GM19240 (cell line): ENCODE measurements around the gene DNAJA4.
A peak's percentile ranks its signal among the peaks of the same experiment; 100 is the strongest.

Experiments
- DNase-seq: peaks from one replicate; pipeline ENCODE4 v3.0.0; 2011; ENCODE audit warnings: low spot score; ENCODE audit not compliant: insufficient read length

DNAJA4 gene

GRCh38 chr15:78264304-78265136 is at the start of gene DNAJA4:
TSS of gene DNAJA4 (plus strand) at chr15:78264562. CDS start at chr15:78264764, 202 bp downstream.
- no peak for DNase-seq

- DNase-seq, result no peak
These were observed 47.9 kb upstream of the DNAJA4 start for GRCh38 chr15:78216276-78217104.

GRCh38 chr15:78220713-78221112 is 43.6 kb upstream of the DNAJA4 start:
- DNase-seq, result no peak

DNA sequence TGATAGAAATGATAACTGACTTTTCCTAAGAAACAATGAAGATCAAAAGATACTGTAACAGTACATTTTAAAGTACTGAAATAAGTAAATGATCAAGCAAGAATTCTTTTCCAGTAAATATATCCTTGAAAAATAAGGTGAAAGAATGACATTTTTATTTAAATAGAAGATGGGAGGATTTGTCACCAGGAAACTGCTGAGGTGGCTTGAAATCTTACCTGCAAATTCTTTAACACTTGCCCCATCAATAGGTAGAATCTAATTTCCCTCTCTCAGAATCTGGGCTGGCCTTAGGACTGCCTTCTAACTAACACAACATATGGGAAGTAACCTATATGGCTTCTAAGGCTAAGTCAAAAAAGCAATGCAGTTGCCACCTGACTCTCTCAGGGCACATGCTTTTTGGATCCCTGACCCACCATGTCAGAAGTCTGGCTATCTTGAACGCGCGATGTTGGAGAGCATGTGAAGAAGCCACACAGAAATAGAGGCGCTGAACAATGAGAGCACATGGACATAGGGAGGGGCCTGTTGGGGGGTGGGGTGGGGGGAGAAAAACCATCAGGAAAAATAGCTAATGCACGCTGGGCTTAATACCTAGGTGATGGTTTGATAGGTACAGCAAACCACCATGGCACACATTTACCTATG is 41.5 kb upstream of the DNAJA4 start:
- DNase-seq, result no peak

GRCh38 chr15:78223396-78224022 is 40.9 kb upstream of the DNAJA4 start:
- no peak for DNase-seq

DNA sequence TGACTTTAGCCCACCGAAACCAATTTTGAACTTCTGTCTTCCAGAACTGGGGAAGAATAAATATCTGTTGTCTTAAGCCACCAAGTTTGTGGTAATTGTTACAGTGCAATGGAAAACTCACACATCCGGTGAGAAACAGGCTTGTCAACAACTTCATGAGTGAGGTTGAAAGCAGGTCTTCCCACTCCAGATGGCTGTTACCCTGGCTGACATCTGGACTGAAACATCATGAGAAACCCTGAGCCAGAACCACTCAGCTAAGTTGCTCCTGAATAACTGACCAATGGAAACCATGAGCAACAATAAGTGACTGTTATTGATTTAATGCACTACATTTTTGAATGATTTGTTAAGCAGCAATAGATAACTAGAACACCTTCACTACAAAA is 40.3 kb upstream of the DNAJA4 start:
- DNase-seq, result no peak

DNA sequence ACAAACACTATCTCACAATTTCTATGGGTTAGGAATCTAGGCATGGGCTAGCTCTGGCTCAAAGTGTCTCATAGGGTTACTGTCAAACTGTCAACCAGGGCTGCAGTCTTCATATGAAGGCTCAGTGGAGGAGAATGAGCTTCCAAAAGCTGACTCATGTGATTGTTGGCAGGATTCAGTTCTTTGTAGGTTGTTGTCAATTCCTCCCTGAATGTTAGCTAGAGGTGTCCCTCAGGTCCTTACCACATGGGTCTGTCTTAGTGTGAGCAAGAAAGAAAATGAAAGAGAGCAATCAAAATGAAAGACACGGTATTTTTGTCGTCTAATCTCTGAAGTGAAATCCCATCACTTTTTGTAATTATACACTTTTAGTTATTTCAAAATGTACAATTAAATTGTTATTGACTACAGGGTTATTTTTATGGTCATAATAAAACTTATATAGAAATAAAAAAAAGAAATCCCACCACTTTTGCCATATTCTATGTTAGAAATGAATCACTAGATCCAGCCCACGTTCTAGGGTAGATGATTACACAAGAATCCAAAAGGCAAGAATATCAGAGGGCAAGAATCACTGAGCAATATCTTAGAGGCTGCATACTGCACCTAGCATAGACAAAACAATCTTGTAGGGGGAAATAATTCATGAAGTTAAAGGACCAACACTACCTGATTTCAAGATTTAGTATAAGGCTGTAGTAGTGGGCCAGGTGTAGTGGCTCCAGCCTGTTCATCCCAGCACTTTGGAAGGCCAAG is 38.4 kb upstream of the DNAJA4 start:
- peak; percentile 55 for DNase-seq

DNA sequence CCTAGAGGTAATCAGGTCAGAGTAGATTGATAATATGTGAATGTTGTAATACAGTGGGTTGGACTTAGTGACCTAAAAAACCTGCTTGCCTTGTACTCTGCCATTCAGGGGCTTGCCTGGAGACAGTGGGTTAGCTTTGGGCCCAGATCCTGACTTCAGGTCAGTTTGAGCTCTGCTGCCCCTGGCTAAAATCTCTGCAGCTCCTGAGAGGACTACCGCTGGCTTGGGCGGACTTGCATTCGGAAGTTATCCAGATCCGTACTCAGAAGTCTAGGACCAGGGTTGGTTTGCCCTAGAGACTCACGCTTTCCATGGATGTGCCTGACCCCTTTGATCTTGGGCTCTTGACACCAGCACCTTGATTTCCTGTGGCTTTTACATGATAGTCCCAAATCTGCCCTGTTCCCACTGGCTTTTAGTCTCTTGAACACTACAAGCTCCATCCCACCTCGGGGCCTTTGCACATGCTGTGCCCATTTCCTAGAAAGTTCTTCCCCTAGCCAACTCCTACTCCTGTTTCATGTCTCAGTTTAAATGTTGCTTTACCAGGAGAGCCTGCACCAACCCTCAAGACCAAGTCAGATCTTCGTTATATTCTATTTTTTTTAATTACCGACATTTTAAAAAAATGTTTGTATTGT is 35.9 kb upstream of the DNAJA4 start:
- DNase-seq, result no peak

- no peak for DNase-seq
These were observed 34.6 kb upstream of the DNAJA4 start for GRCh38 chr15:78229431-78230406.

GRCh38 chr15:78232951-78233350 is 31.4 kb upstream of the DNAJA4 start:
- no peak for DNase-seq

DNA sequence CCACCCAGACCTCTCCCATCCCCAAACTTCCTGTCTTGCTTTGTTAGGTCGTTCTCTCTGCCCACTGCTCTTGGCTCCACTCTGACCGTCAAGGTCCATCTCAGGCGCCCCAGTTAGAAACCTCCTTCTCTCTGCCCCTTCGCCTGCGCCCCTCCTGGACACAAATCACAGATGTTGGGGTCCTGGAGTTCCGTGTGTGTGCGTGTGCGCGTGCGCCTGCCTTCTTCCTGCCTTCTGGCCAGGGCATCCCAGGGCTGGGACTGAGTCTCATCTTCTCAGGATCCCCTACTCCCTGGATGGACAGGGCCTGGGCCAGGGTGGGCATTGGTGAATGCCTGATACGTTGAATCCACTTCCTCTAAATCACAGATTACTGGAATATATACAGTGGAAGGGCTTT is 30.9 kb upstream of the DNAJA4 start:
- DNase-seq, result no peak

DNA sequence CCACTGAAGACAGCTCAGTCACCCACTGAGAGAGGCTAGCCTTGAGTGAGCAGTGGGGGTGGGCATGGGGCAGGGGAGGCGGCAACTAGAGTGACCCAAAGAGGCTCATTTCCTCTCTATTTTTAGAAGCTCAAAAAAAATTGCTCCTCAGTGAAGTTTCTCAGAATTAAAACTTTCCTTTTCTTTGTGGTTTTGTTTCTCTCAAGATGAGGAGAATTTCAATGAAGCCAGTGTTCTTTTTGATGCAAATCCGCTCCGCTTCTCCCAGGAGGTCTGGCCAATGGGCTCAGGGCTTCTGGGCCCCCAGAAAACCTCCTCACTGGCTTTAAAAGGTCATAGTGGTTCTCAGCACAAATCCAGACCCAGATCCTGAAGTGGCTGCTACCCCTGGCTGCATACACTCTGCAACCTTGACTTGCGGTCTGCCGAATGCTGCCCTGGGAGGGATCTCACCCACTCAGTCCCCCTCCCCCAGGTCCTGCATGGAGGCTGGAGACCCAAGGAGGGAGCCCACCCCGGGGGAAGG is 29.8 kb upstream of the DNAJA4 start, which contains the start of gene ACSBG1:
TSS of gene ACSBG1 (minus strand) at position 51 of the 526 bp plus-strand sequence. CDS start 64 bp downstream, outside the sequence.
- no peak for DNase-seq

DNA sequence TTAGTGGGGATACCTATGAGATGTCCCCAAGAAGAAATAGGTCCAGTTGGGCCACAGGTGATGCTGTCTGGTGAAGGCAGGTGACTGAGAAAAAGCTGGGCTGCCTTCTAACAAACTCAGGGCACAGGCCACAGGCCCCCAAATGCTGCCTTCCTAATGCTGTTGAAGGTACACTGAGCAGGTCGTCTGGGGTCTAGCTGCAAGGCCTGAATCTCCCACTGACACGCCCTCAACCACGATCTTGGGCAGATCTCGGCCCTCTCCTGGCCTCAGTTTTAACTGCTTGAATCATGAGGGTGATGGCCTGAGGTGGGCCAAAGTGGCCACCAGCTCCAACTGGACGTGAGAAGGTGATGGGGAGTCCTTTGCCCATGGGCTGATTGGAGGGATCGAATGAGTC is 27.9 kb upstream of the DNAJA4 start:
- DNase-seq, result no peak

DNA sequence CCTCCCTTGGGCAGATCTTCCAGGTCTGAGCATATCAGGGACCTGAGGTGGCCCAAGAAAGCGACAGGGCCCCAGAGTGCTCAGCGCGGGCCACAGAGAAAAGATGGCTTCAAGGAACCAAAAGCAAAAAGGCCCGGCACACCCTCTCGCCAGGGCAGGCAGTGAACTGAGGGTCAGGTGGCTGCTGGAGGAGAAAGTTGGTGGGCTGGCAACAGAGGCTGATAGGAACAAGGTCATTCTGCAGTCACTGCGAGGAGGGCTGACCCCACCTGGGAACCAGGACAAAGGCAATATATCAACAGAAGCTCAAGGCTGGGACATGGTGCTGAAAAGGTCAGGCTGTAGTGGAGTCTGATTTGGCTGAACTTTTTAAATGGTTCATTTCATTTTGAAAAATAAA is 27.2 kb upstream of the DNAJA4 start:
- DNase-seq, result no peak

GRCh38 chr15:78239811-78240210 is 24.6 kb upstream of the DNAJA4 start:
- DNase-seq, result no peak

DNA sequence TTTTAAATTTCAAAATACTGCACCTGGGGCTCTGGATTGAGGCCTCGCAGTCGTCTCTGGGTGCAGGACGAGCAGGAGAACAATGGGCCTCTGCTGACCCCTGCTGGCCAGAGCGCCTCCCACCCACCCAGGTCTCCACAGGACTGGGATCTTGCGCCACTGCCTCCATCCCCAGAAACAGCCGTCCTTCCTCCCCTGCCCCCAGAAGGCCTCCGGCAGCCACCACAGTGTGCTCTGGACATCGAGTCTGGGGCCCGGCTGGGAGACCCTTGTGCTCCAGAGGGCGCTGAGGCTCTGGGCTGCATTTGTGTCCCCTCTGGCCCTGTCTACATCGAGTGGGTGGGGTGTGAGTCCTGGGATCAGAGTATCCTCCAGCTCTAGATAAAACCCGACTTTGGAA is 23.3 kb upstream of the DNAJA4 start:
- DNase-seq, result peak; percentile 91

DNA sequence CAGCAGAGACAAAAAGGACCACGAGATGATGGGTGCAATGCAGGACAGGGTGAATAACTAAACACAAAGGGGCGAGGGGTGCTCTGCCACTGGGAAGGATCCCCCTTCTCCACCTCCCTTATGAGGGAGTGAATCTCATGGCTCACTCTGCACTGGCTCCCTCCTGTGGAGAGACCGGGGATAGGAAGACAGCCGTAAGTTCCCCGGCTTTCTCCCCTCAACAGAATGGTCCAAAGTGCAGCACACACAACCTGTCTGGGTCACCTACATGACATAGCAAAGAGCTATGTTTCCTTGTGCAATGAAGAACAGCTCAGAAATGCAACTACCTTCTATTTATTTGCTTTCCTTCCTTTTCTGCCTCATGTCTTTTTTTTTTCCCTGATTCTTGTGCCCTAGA is 22.2 kb upstream of the DNAJA4 start:
- no peak for DNase-seq

DNA sequence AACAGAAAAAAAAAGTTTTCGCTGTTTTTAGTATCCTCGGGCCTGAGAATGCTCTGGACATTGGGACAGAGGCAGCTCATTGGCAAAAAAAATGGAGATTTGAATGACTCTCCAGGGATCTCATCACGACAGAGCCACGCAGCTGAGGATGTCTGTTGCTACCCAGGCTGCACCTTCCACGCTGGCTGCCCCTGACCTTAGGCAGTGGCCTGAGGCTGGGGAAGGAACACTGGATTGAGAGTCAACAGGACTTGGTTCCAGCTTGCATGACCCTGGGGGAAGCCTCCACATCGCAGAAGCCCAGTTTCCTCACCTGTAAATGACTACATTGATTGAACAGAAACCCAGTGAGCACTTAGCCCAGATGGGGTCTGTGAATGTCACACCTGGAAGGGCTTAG is 21.3 kb upstream of the DNAJA4 start:
- no peak for DNase-seq

- no peak for DNase-seq
These were observed 20.8 kb upstream of the DNAJA4 start for GRCh38 chr15:78243491-78243941.
